Measurements from ENCODE around the gene GALNT17. TPM values are rescaled to one million over a fixed set of nuclear protein-coding genes. Genes with fewer than 3 reads are reported as not detected.

The GALNT17 gene
- polyA plus RNA-seq, 2 of the 4 experiments (the other 2 are of a cell fraction): not detected

DNA sequence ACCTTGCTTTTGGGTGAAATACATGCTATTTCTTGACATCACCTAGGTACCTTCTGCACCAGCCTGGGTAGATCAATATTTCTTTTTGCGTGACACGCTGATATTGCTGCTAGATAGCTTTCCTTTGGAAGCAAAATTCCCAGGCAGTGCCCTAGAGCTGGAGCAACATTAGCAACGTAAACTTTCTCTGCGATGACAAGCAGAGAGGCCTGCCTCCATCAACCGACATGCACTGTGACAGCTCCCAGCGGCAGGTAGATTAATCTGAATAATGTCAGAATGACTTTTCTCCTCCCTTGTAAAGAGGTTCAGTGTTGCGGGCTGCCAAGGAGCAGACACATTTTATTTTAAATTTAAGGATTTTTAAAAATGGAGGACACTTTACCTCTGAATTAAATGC is 307.4 kb downstream of the GALNT17 start:
- Histone ChIP-seq H3K4me2 (no peak overlapping the region), H3K9me3 (no peaks in the 10 kb centered on the region), H3K4me3 (no peak overlapping the region), H3K27ac (no peak overlapping the region), H3K4me1 (no peaks in the 10 kb centered on the region)
- POLR2A ChIA-PET: no interaction called here
- no peak for FAIRE-seq
- no peak for TF ChIP-seq CTCF (IDR thresholded peaks at IDR 0.05)
- no peak for TF ChIP-seq KDM1A (IDR thresholded peaks at IDR 0.05; ENCODE audit: low read depth)
- TF ChIP-seq, protein P1, sequence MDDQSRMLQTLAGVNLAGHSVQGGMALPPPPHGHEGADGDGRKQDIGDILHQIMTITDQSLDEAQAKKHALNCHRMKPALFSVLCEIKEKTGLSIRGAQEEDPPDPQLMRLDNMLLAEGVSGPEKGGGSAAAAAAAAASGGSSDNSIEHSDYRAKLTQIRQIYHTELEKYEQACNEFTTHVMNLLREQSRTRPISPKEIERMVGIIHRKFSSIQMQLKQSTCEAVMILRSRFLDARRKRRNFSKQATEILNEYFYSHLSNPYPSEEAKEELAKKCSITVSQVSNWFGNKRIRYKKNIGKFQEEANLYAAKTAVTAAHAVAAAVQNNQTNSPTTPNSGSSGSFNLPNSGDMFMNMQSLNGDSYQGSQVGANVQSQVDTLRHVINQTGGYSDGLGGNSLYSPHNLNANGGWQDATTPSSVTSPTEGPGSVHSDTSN (IDR thresholded peaks at IDR 0.05): no peak
- TF ChIP-seq ZNF302 (CRISPR knock-in tag; IDR thresholded peaks at IDR 0.05): no peak
- TF ChIP-seq EHMT2 (IDR thresholded peaks at IDR 0.05; ENCODE audit: low read depth): no peak
- TF ChIP-seq MYC (IDR thresholded peaks at IDR 0.05; ENCODE audit: borderline replicate concordance, low read length): no peak
- TF ChIP-seq NPAS2 (CRISPR knock-in tag; IDR thresholded peaks at IDR 0.05; ENCODE audit: borderline replicate concordance): no peak
- no peak for TF ChIP-seq HEYL (CRISPR knock-in tag; IDR thresholded peaks at IDR 0.05)
- TF ChIP-seq JUN (IDR thresholded peaks at IDR 0.05): no peak
- TF ChIP-seq MAZ (IDR thresholded peaks at IDR 0.05; ENCODE audit: borderline replicate concordance, low read depth, low read length): no peak
- no peak for TF ChIP-seq SREBF2 (IDR thresholded peaks at IDR 0.05)
- CTCF ChIA-PET: no interaction called here
- no peak for ATAC-seq
- DNase-seq (ENCODE audit: low read depth in 1 of 2, low spot score in 1 of 2): no peak
- WGBS (ENCODE audit: missing lambda C conversion rate): 41% methylated on average over 7 of the region's 7 CpGs

DNA sequence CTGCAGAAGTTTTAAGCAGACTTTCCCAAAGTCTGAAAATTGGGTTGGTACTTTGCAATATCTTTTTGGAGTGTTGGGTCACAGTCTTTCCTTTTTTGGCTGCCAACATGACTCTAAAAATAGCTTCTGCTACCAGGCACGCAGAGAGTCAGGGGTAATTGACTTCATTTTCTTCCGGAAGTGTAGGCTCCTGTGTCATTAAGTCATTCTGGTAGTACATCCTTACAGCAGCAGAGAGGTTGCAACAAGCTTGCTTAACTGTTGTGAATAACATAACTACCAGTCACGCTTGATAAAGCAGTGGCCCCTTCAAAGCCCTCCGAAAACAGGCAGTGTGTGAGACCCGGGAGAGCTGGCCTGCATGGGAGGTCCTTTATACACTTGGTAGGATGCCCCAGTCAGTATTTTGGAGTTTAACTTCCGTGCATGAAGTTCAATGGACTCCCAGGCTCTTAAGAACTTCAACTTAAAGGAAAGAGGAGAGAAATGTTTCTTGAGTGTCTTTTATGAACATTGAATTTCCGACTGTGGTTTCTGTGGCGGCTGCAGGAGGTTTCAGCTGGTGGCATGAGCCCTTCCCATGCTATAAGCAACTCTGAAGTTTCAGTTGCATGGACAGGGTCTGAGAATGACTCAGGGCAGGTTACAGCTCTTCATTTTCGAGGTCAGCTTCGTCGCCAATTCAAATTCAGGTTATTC is 310.7 kb downstream of the GALNT17 start:
- H3K9me3 ChIP-seq: no peaks in the 10 kb centered on the region
- no peaks in the 10 kb centered on the region for H3K4me1 ChIP-seq
- no peak for TF ChIP-seq HOXA7 (CRISPR knock-in tag; IDR thresholded peaks at IDR 0.05)
- TF ChIP-seq, protein P2, sequence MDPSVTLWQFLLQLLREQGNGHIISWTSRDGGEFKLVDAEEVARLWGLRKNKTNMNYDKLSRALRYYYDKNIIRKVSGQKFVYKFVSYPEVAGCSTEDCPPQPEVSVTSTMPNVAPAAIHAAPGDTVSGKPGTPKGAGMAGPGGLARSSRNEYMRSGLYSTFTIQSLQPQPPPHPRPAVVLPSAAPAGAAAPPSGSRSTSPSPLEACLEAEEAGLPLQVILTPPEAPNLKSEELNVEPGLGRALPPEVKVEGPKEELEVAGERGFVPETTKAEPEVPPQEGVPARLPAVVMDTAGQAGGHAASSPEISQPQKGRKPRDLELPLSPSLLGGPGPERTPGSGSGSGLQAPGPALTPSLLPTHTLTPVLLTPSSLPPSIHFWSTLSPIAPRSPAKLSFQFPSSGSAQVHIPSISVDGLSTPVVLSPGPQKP (IDR thresholded peaks at IDR 0.05; ENCODE audit: low read depth, low read length): no peak
- TF ChIP-seq FOSL2 (IDR thresholded peaks at IDR 0.05): no peak
- TF ChIP-seq FOSL2 (CRISPR knock-in tag; IDR thresholded peaks at IDR 0.05): no peak
- no peak for TF ChIP-seq KDM1A (IDR thresholded peaks at IDR 0.05; ENCODE audit: low read depth)
- TF ChIP-seq CBX8 (IDR thresholded peaks at IDR 0.05): no peak
- TF ChIP-seq TFCP2L1 (CRISPR knock-in tag; IDR thresholded peaks at IDR 0.05): no peak
- no peak for TF ChIP-seq HDAC2 (IDR thresholded peaks at IDR 0.05)
- no peak for TF ChIP-seq JUNB (IDR thresholded peaks at IDR 0.05)
- TF ChIP-seq FOSB (CRISPR knock-in tag; IDR thresholded peaks at IDR 0.05): no peak
- TF ChIP-seq SMC3 (IDR thresholded peaks at IDR 0.05): no peak
- TF ChIP-seq FOXS1 (CRISPR knock-in tag; IDR thresholded peaks at IDR 0.05): no peak
- TF ChIP-seq HEYL (CRISPR knock-in tag; IDR thresholded peaks at IDR 0.05): no peak
- TF ChIP-seq MAZ (IDR thresholded peaks at IDR 0.05; ENCODE audit: borderline replicate concordance, low read depth, low read length): no peak
- no peak for TF ChIP-seq GATA3 (IDR thresholded peaks at IDR 0.05; ENCODE audit: borderline replicate concordance)
- no peak for TF ChIP-seq RAD21 (conservative IDR thresholded peaks at IDR 0.05 in 1 of 2, IDR thresholded peaks at IDR 0.05 in 1 of 2)
- TF ChIP-seq CBX2 (IDR thresholded peaks at IDR 0.05; ENCODE audit: borderline replicate concordance, low read depth): no peak
- no peak for FAIRE-seq
- ChIA-PET POLR2A (no interaction called here), CTCF (no interaction called here)
- H3K4me3 ChIP-seq: no peak overlapping the region
- H3K27ac ChIP-seq: no peak overlapping the region
- no peak for ATAC-seq
- WGBS (ENCODE audit: missing lambda C conversion rate): 18% methylated on average over 11 of the region's 11 CpGs
- no peak for DNase-seq (ENCODE audit: low read depth in 1 of 2, low spot score in 1 of 2)
- H3K4me2 ChIP-seq: no peak overlapping the region
